Measurements from ENCODE around the gene ADTRP. TPM values are rescaled to one million over a fixed set of nuclear protein-coding genes. Genes with fewer than 3 reads are reported as not detected.

The ADTRP gene
- total RNA-seq, 1 experiment from 2014 or later: 0.86 TPM

DNA sequence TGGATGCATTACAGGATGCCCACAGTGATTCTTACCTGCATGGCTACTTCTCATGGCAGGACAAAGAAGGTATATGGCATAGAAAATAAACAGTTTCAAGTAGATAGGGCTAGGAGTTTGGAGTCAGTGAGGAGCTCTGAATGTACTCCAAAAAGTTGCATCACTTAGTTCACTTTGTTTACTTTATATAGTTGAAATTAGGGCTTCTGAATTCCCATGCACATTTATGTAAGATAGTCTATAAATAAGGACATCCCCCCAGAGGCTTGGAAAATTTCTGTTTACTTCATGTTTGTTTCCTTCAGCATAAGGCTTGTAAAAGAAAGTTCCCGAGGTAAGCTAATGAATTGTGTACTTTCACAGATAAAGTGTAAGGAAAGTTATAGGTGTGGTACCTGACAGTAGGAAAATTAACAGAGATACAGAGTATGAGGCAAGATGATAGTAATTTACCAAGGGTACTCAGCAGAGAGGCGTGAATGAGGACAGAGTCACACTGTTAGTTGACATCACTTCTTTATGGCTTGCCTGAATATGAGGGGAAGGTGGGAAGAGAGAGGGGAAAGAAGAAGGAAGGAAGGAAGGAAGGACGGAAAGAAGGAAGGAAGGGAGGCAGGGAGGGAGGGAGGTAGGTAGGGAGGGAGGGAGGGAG is 51.1 kb downstream of the ADTRP start (continued):
- no peak for TF ChIP-seq ELF1 (IDR thresholded peaks at IDR 0.05; ENCODE audit: borderline replicate concordance, low read depth)
- TF ChIP-seq, protein P1, sequence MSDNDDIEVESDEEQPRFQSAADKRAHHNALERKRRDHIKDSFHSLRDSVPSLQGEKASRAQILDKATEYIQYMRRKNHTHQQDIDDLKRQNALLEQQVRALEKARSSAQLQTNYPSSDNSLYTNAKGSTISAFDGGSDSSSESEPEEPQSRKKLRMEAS (IDR thresholded peaks at IDR 0.05): no peak

DNA sequence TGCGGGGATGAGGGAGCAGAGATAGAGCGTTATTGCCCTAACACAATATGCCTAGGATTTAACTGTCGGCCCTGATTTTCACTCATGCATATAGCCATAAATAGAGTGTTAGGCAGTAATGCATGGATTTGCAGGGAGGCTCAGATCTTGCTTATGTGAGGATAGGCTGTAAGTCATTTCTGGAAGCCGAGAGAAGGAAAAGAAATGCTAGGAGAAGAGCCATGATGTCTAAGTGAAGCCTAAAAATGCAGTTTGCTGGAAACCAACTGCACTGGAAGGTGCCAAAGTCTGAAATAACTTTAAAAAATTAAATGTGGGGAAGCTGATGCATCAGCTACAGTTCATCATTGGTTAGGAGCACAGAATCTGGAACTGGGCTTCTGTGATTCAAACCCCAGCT is 54.3 kb downstream of the ADTRP start:
- no peak for ATAC-seq
- no peak for DNase-seq (ENCODE audit: low read depth, low spot score)
- Histone ChIP-seq H3K4me2 (ENCODE audit: low read length) (no peak overlapping the region), H3K27me3 (ENCODE audit: insufficient read depth, low read length) (no peaks in the 10 kb centered on the region), H2AFZ (ENCODE audit: low read depth, low read length, poor library complexity, severe bottlenecking) (no peak overlapping the region), H3K4me1 (ENCODE audit: control insufficient read depth in 1 of 2, insufficient read depth in 2 of 2, low read length in 2 of 2) (no peaks in the 10 kb centered on the region), H3K9ac (ENCODE audit: low read length) (no peak overlapping the region), H3K4me3 (replicated peaks in 1 of 2; ENCODE audit: low read depth in 1 of 2, low read length in 2 of 2) (no peak overlapping the region), H3K27ac (ENCODE audit: low read depth, low read length) (no peak overlapping the region), H3K36me3 (ENCODE audit: control insufficient read depth in 1 of 2, insufficient read depth in 2 of 2, low read length in 2 of 2) (no peaks in the 10 kb centered on the region), H3K9me3 (ENCODE audit: control insufficient read depth in 1 of 2, insufficient read depth in 1 of 2, low read depth in 1 of 2, low read length in 2 of 2) (no peaks in the 10 kb centered on the region), H4K20me1 (ENCODE audit: insufficient read depth) (no peaks in the 10 kb centered on the region), H3K79me2 (ENCODE audit: insufficient read depth, low read length) (no peaks in the 10 kb centered on the region), H3K9me2 (ENCODE audit: insufficient read depth) (no peaks in the 10 kb centered on the region)
- ChIA-PET POLR2A (no interaction called here), RAD21 (ENCODE audit: low non-redundant PET in 1 of 2, low total read pairs in 2 of 2, uncharacterized antibody in 2 of 2, unreplicated experiment in 2 of 2) (no interaction called here), CTCF (no interaction called here)
- no TSS peak for BruUV-seq (replicated peaks)
- TF ChIP-seq POLR2AphosphoS5 (IDR thresholded peaks at IDR 0.05; ENCODE audit: low read depth, low read length) (no peak), CBX3 (IDR thresholded peaks at IDR 0.05; ENCODE audit: low read depth) (no peak), EGR1 (IDR thresholded peaks at IDR 0.05; ENCODE audit: low read depth) (no peak), EZH2phosphoT487 (IDR thresholded peaks at IDR 0.05; ENCODE audit: borderline replicate concordance) (no peak), POLR2A (IDR thresholded peaks at IDR 0.05; ENCODE audit: borderline replicate concordance, extremely low read depth, insufficient read depth, insufficient read length) (no peak), ELF1 (IDR thresholded peaks at IDR 0.05; ENCODE audit: borderline replicate concordance, low read depth) (no peak), JUND (IDR thresholded peaks at IDR 0.05) (no peak), ZFX (IDR thresholded peaks at IDR 0.05) (no peak), CEBPB (IDR thresholded peaks at IDR 0.05; ENCODE audit: low read depth) (no peak), SIN3A (IDR thresholded peaks at IDR 0.05; ENCODE audit: low read depth) (no peak), SRF (IDR thresholded peaks at IDR 0.05; ENCODE audit: low read depth) (no peak)
- TF ChIP-seq, protein P2, sequence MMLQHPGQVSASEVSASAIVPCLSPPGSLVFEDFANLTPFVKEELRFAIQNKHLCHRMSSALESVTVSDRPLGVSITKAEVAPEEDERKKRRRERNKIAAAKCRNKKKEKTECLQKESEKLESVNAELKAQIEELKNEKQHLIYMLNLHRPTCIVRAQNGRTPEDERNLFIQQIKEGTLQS (IDR thresholded peaks at IDR 0.05): no peak
- TF ChIP-seq, protein P3, sequence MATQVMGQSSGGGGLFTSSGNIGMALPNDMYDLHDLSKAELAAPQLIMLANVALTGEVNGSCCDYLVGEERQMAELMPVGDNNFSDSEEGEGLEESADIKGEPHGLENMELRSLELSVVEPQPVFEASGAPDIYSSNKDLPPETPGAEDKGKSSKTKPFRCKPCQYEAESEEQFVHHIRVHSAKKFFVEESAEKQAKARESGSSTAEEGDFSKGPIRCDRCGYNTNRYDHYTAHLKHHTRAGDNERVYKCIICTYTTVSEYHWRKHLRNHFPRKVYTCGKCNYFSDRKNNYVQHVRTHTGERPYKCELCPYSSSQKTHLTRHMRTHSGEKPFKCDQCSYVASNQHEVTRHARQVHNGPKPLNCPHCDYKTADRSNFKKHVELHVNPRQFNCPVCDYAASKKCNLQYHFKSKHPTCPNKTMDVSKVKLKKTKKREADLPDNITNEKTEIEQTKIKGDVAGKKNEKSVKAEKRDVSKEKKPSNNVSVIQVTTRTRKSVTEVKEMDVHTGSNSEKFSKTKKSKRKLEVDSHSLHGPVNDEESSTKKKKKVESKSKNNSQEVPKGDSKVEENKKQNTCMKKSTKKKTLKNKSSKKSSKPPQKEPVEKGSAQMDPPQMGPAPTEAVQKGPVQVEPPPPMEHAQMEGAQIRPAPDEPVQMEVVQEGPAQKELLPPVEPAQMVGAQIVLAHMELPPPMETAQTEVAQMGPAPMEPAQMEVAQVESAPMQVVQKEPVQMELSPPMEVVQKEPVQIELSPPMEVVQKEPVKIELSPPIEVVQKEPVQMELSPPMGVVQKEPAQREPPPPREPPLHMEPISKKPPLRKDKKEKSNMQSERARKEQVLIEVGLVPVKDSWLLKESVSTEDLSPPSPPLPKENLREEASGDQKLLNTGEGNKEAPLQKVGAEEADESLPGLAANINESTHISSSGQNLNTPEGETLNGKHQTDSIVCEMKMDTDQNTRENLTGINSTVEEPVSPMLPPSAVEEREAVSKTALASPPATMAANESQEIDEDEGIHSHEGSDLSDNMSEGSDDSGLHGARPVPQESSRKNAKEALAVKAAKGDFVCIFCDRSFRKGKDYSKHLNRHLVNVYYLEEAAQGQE (IDR thresholded peaks at IDR 0.05; ENCODE audit: low read depth): no peak
- TF ChIP-seq, protein P4, sequence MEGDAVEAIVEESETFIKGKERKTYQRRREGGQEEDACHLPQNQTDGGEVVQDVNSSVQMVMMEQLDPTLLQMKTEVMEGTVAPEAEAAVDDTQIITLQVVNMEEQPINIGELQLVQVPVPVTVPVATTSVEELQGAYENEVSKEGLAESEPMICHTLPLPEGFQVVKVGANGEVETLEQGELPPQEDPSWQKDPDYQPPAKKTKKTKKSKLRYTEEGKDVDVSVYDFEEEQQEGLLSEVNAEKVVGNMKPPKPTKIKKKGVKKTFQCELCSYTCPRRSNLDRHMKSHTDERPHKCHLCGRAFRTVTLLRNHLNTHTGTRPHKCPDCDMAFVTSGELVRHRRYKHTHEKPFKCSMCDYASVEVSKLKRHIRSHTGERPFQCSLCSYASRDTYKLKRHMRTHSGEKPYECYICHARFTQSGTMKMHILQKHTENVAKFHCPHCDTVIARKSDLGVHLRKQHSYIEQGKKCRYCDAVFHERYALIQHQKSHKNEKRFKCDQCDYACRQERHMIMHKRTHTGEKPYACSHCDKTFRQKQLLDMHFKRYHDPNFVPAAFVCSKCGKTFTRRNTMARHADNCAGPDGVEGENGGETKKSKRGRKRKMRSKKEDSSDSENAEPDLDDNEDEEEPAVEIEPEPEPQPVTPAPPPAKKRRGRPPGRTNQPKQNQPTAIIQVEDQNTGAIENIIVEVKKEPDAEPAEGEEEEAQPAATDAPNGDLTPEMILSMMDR (IDR thresholded peaks at IDR 0.05 in 2 of 3, conservative IDR thresholded peaks at IDR 0.05 in 1 of 3; ENCODE audit: borderline replicate concordance in 1 of 3, insufficient read depth in 1 of 3, low read depth in 2 of 3, low read length in 2 of 3): no peak
- TF ChIP-seq, protein P1 (IDR thresholded peaks at IDR 0.05): no peak
- intact Hi-C loops (cut with micrococcal nuclease): no loop called here

All from HCT116 (cell line).